Naive thymus-derived CD4-positive, alpha-beta T cell (primary cell): Measurements from ENCODE around the gene MFSD11. TPM values are rescaled to one million over a fixed set of nuclear protein-coding genes. Genes with fewer than 3 reads are reported as not detected.

ENCODE experiments used
- ATAC-seq: fragments of 150-1000 bp; cut with Tn5 transposase; 2 replicates; pipeline ENCODE4 v1.10.0; 2021; ENCODE audit warnings: mild to moderate bottlenecking, moderate library complexity
- CTCF ChIA-PET: fragments of 350-600 bp; sonication (Branson Sonifier 250); formaldehyde crosslinking; loops from one replicate; lab custom pipeline; 2021; ENCODE audit warnings: antibody characterized with exemption; lab: Charles Lee
- POLR2A ChIA-PET: fragments of 350-600 bp; sonication (Branson Sonifier 250); formaldehyde crosslinking; loops from one replicate; lab custom pipeline; 2021; ENCODE audit warnings: antibody characterized with exemption, inconsistent platforms; lab: Charles Lee
- DNase-seq, 9 donors: peaks; one replicate each; pipeline versions ENCODE4 v3.0.0 to v3.0.0-alpha.2; 2020 to 2022; ENCODE audit warnings: mixed read lengths in 1 of 9
- H3K27ac ChIP-seq: one replicate; pipeline ENCODE4 v1.7.0; 2013; ENCODE audit warnings: mild to moderate bottlenecking, low read depth, low read length, moderate library complexity
- H3K27me3 ChIP-seq, 2 donors: one replicate each; pipeline ENCODE4 v1.7.0; 2013; ENCODE audit warnings: low read length in 2 of 2, mild to moderate bottlenecking in 2 of 2, moderate library complexity in 2 of 2; ENCODE audit not compliant: control insufficient read depth in 2 of 2, insufficient read depth in 2 of 2
- H3K36me3 ChIP-seq, 3 experiments: 1 replicate in 2 of 3; 2 replicates in 1 of 3; pipeline ENCODE4 v1.7.0; 2013; ENCODE audit warnings: low read length in 3 of 3, mild to moderate bottlenecking in 3 of 3, moderate library complexity in 1 of 3; ENCODE audit not compliant: insufficient read depth in 3 of 3, control insufficient read depth in 2 of 3
- H3K4me1 ChIP-seq, 2 donors: one replicate each; pipeline ENCODE4 v1.7.0; 2013; ENCODE audit warnings: low read length in 2 of 2, mild to moderate bottlenecking in 2 of 2, moderate library complexity in 1 of 2; ENCODE audit not compliant: control insufficient read depth in 2 of 2, insufficient read depth in 2 of 2
- H3K4me3 ChIP-seq: 2 replicates; pipeline ENCODE4 v1.7.0; 2013; ENCODE audit warnings: mild to moderate bottlenecking, low read length
- H3K9me3 ChIP-seq, 3 experiments: 1 replicate in 2 of 3; 2 replicates in 1 of 3; pipeline ENCODE4 v1.7.0; 2013; ENCODE audit warnings: low read length in 3 of 3; ENCODE audit not compliant: control insufficient read depth in 2 of 3
- H3K27ac Mint-ChIP-seq, 9 donors: one replicate each; pipeline ENCODE4 v1.8.0; 2020 to 2022; ENCODE audit warnings: mixed read lengths in 9 of 9, mild to moderate bottlenecking in 8 of 9, moderate library complexity in 5 of 9, inconsistent platforms in 2 of 9
- H3K27me3 Mint-ChIP-seq, 5 donors: one replicate each; pipeline ENCODE4 v1.8.0; 2021 to 2022; ENCODE audit warnings: mixed read lengths in 5 of 5, mild to moderate bottlenecking in 1 of 5
- H3K36me3 Mint-ChIP-seq, 5 donors: one replicate each; pipeline ENCODE4 v1.8.0; 2020 to 2022; ENCODE audit warnings: mixed read lengths in 5 of 5, mild to moderate bottlenecking in 3 of 5, inconsistent platforms in 1 of 5
- H3K4me1 Mint-ChIP-seq, 7 donors: one replicate each; pipeline ENCODE4 v1.8.0; 2020 to 2022; ENCODE audit warnings: mixed read lengths in 7 of 7, mild to moderate bottlenecking in 3 of 7, inconsistent platforms in 1 of 7
- H3K4me3 Mint-ChIP-seq, 10 donors: one replicate each; pipeline ENCODE4 v1.8.0; 2020 to 2022; ENCODE audit warnings: mild to moderate bottlenecking in 10 of 10, mixed read lengths in 10 of 10, moderate library complexity in 6 of 10, inconsistent platforms in 2 of 10
- H3K9me3 Mint-ChIP-seq, 11 donors: one replicate each; pipeline ENCODE4 v1.8.0; 2020 to 2022; ENCODE audit warnings: mixed read lengths in 11 of 11, mild to moderate bottlenecking in 4 of 11, inconsistent platforms in 1 of 11, moderate library complexity in 1 of 11
- intact Hi-C, 2 donors: fragments of 100-400 bp; cut with micrococcal nuclease; formaldehyde crosslinking; loops; one replicate each; pipeline ENCODE4 v1.15.1; 2023
- polyA plus RNA-seq, 2 donors: library from polyadenylated mRNA; unstranded; fragments of 300-500 nt; fragmentation: Illumina TruSeq; gene quantifications; one replicate each; pipeline ENCODE4 v1.2.3, GENCODE V29; 2021
- total RNA-seq, 6 experiments: library from RNA in 5 of 6; stranded (reverse) in 5 of 6; gene quantifications; 1 replicate in 5 of 6; 2 replicates in 1 of 6; pipeline ENCODE4 v1.2.3 and lab custom pipeline; 2021 to 2026

MFSD11 gene
- total and polyA plus RNA-seq, 7 experiments from 2014 or later, result 17.3 to 33.7 (median 30.9) TPM

DNA sequence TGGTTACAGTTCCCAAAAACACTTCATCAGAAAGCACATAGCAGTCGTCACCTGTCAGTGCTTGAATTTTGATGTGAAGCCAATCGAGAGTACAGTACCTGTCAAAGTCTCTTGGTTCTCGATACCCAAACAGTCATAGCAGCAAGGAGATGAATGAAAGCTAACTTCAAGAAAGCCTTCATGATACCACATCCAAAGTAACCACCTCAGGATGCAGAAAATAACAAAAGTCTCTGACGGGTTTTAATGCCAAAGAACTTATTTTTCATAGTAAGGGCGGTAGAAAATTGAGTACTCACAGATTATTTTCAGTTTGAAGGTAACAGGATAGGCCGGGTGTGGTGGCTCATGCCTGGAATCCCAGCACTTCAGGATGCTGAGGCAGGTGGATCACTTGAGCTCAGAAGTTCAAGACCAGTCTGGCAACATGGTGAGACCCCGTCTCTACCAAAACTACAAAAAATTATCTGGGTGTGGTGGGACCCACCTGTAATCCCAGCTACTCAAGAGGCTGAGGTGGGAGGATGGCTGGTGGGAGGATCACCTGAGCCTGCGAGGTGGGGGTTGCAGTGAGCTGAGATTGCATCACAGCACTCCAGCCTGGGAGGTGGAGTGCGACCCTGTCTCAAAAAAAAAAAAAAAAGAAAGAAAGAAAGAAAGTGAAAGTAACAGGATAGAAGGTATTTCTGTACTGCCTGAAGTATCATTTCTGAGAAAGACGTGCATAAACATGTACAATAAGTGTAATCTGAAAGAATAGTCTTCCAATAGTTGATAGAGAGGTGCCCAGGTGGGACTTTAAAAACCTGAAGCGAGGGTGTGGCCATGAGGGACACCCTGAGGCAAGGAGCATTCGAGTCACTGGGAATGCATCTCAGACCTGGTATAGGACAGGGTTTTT, 15.4 kb downstream of the MFSD11 start:
- Mint-ChIP-seq H3K9me3 (no peaks in the 10 kb centered on the region), H3K4me3 (peak overlapping the region; percentile 84 to 91 (median 89)), H3K27ac (peak overlapping the region; percentile 96 to 99 (median 99)), H3K4me1 (peaks cover 19 to 30% (median 28%) of the 10 kb centered on the region in 7 donors), H3K36me3 (peaks cover 5 to 35% (median 10%) of the 10 kb centered on the region in 5 donors), H3K27me3 (no peaks in the 10 kb centered on the region)
- peaks cover 3 to 7% (median 4%) of the 10 kb centered on the region in 3 experiments for H3K36me3 ChIP-seq
- ATAC-seq (peak; percentile 93), DNase-seq (peak in 8 of 9 donors; percentile 18 to 93 (median 86))
- ChIA-PET CTCF (interaction anchor here (0.6 kb wide), 1 partner anchor 16 kb away, joined by 5 read pairs; no protein-coding TSS in a partner anchor), POLR2A (interaction anchor here (0.6 to 2.5 kb wide), 11 partner anchors 9 to 975 kb away, joined by 3 to 64 read pairs (median 4); partner anchors contain the start of genes MFSD11 and SRSF2)
- peak overlapping the region; percentile 83 for H3K27ac ChIP-seq
- no peaks in the 10 kb centered on the region for H3K27me3 ChIP-seq
- intact Hi-C loops, result loop anchor here (1.0 to 2.0 kb wide), 4 partner anchors 15 to 27 kb away; partner anchors contain the start of genes JMJD6 (in 1 of the 2), METTL23 (in 1 of the 2), MFSD11 (in 1 of the 2) and SRSF2 (in 1 of the 2)
- H3K9me3 ChIP-seq, result no peaks in the 10 kb centered on the region
- H3K4me1 ChIP-seq, result peaks cover 14 to 20% of the 10 kb centered on the region in 2 donors
- peak overlapping the region; percentile 55 for H3K4me3 ChIP-seq

DNA sequence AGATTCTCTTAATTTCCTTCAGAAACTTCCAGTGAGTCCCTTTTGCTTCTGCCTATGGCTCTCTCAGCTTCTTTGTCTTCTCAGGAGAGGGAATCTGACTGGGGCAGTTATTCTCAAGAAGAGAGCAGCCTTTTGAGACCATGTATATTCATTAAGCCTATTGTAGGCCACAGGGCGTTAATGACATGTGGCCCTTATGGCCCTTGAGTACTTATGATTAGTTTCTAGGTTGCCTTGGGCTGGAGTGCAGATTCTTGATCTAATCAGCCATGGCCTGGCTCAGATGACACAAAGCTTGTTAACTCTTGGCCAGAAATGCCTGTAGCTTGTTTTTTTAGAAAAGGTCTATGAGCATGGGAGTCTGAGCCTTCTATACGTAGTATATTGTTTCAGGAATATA, 17.4 kb downstream of the MFSD11 start:
- H3K4me3 Mint-ChIP-seq, result no peak overlapping the region

GRCh38 chr17:76757256-76757655, 19.3 kb downstream of the MFSD11 start:
- peaks cover 0 to 7% (median 3%) of the 10 kb centered on the region in 3 experiments for H3K36me3 ChIP-seq
- Mint-ChIP-seq H3K9me3 (no peaks in the 10 kb centered on the region), H3K4me1 (peaks cover 17 to 26% (median 21%) of the 10 kb centered on the region in 7 donors), H3K4me3 (no peak overlapping the region), H3K27me3 (no peaks in the 10 kb centered on the region), H3K27ac (peak overlapping the region in 3 of 9 donors; percentile 32 to 51 (median 36)), H3K36me3 (peaks cover 5 to 27% (median 12%) of the 10 kb centered on the region in 5 donors)
- DNase-seq (no peak), ATAC-seq (no peak)
- intact Hi-C loops, result no loop called here
- no peak overlapping the region for H3K4me3 ChIP-seq
- H3K27me3 ChIP-seq, result no peaks in the 10 kb centered on the region
- H3K4me1 ChIP-seq, result peaks cover 12 to 19% of the 10 kb centered on the region in 2 donors
- ChIA-PET CTCF (no interaction called here), POLR2A (no interaction called here)
- no peak overlapping the region for H3K27ac ChIP-seq
- H3K9me3 ChIP-seq, result no peaks in the 10 kb centered on the region

More for the DNA sequence above, 17.4 kb downstream of the MFSD11 start:
- peaks cover 0 to 7% (median 3%) of the 10 kb centered on the region in 3 experiments for H3K36me3 ChIP-seq
- POLR2A ChIA-PET, result interaction anchor here (0.9 to 1.2 kb wide), 2 partner anchors 17 to 18 kb away, joined by 3 to 5 read pairs; partner anchors contain the start of genes MFSD11 and SRSF2
- no peaks in the 10 kb centered on the region for H3K27me3 Mint-ChIP-seq
- CTCF ChIA-PET, result interaction anchor here (0.6 kb wide), 1 partner anchor 74 kb away, joined by 3 read pairs; no protein-coding TSS in a partner anchor
- DNase-seq (no peak), ATAC-seq (no peak)
- H3K4me1 ChIP-seq, result peaks cover 14 to 20% of the 10 kb centered on the region in 2 donors
- intact Hi-C loops, result no loop called here
- H3K27ac ChIP-seq, result peak overlapping the region; percentile 12
- peak overlapping the region in 8 of 9 donors; percentile 34 to 98 (median 66) for H3K27ac Mint-ChIP-seq
- peaks cover 5 to 30% (median 7%) of the 10 kb centered on the region in 5 donors for H3K36me3 Mint-ChIP-seq
- H3K4me3 ChIP-seq, result no peak overlapping the region
- no peaks in the 10 kb centered on the region for H3K27me3 ChIP-seq
- H3K9me3 ChIP-seq, result no peaks in the 10 kb centered on the region
- peaks cover 19 to 30% (median 27%) of the 10 kb centered on the region in 7 donors for H3K4me1 Mint-ChIP-seq
- no peaks in the 10 kb centered on the region for H3K9me3 Mint-ChIP-seq

- ChIA-PET CTCF (interaction anchor here (1.0 kb wide), 1 partner anchor 57 kb away, joined by 3 read pairs; no protein-coding TSS in a partner anchor), POLR2A (interaction anchor here (1.1 kb wide), 1 partner anchor 19 kb away, joined by 4 read pairs; no protein-coding TSS in a partner anchor)
- Mint-ChIP-seq H3K36me3 (peaks cover 5 to 20% (median 13%) of the 10 kb centered on the region in 5 donors), H3K27me3 (no peaks in the 10 kb centered on the region), H3K9me3 (no peaks in the 10 kb centered on the region), H3K4me1 (peaks cover 5 to 13% (median 8%) of the 10 kb centered on the region in 7 donors), H3K27ac (no peak overlapping the region), H3K4me3 (no peak overlapping the region)
- no peaks in the 10 kb centered on the region for H3K9me3 ChIP-seq
- ATAC-seq, result no peak
- H3K4me1 ChIP-seq, result peaks cover 7 to 12% of the 10 kb centered on the region in 2 donors
- no peak overlapping the region for H3K27ac ChIP-seq
- H3K27me3 ChIP-seq, result no peaks in the 10 kb centered on the region
- no peak for DNase-seq
- peaks cover 0 to 7% (median 3%) of the 10 kb centered on the region in 3 experiments for H3K36me3 ChIP-seq
- H3K4me3 ChIP-seq, result no peak overlapping the region
- intact Hi-C loops, result no loop called here
Measured at GRCh38 chr17:76758570-76758969, 20.7 kb downstream of the MFSD11 start.

- Histone ChIP-seq H3K9me3 (no peaks in the 10 kb centered on the region), H3K4me1 (peaks cover 11 to 13% of the 10 kb centered on the region in 2 donors), H3K4me3 (peak overlapping the region; percentile 36), H3K27ac (no peak overlapping the region), H3K27me3 (no peaks in the 10 kb centered on the region), H3K36me3 (peaks cover 7 to 30% (median 15%) of the 10 kb centered on the region in 3 experiments)
- DNase-seq (peak in 6 of 9 donors; percentile 2 to 33 (median 22)), ATAC-seq (peak; percentile 94)
- Mint-ChIP-seq H3K9me3 (peaks cover 0 to 6% (median 0%) of the 10 kb centered on the region in 11 donors), H3K27me3 (no peaks in the 10 kb centered on the region), H3K36me3 (peaks cover 21 to 46% (median 34%) of the 10 kb centered on the region in 5 donors), H3K27ac (peak overlapping the region; percentile 67 to 92 (median 82)), H3K4me3 (peak overlapping the region in 9 of 10 donors; percentile 30 to 82 (median 48)), H3K4me1 (peaks cover 15 to 25% (median 23%) of the 10 kb centered on the region in 7 donors)
- ChIA-PET POLR2A (interaction anchor here (0.7 to 1.3 kb wide), 4 partner anchors 35 to 1894 kb away, joined by 3 to 8 read pairs (median 4); partner anchors contain the start of gene MFSD11), CTCF (interaction anchor here (0.7 kb wide), 1 partner anchor 34 kb away, joined by 3 read pairs; no protein-coding TSS in a partner anchor)
- intact Hi-C loops, result loop anchor here in 1 of 2 donors (2.0 kb wide), 2 partner anchors 20 to 36 kb away; partner anchors contain the start of gene SRSF2
Measured at GRCh38 chr17:76772842-76773525, 35.1 kb downstream of the MFSD11 start.
